H7 (cell line): ENCODE data around the gene PKP3. TPM values are rescaled to one million over a fixed set of nuclear protein-coding genes. Genes with fewer than 3 reads are reported as not detected.
"Not testable (repeated sequence)": the region's sequence is repeated elsewhere in the genome, so short reads cannot be mapped to it uniquely, and the experiment has no call there.

Source experiments
- DNase-seq: peaks from one replicate; pipeline ENCODE4 v3.0.0; 2012
- H3K27me3 ChIP-seq: 2 replicates; pipeline ENCODE4 v1.6.0; 2011; ENCODE audit warnings: mild to moderate bottlenecking, low read length; ENCODE audit not compliant: control insufficient read depth, insufficient read depth
- H3K36me3 ChIP-seq: replicated peaks from 2 replicates; pipeline ENCODE4 v1.5.1; 2011; ENCODE audit warnings: low read length; ENCODE audit not compliant: control insufficient read depth, insufficient read depth
- H3K4me3 ChIP-seq: 2 replicates; pipeline ENCODE4 v1.5.1; 2011; ENCODE audit warnings: low read depth, mild to moderate bottlenecking, control low read depth, low read length, moderate library complexity; ENCODE audit not compliant: insufficient read depth
- total RNA-seq: library from RNA; depleted of rRNA; stranded (reverse); fragments of >200 nt; shearing (Covaris generic); gene quantifications from 2 replicates; pipeline ENCODE4 v1.2.3, GENCODE V29; 2014; rRNA removed

Gene PKP3, protein sequence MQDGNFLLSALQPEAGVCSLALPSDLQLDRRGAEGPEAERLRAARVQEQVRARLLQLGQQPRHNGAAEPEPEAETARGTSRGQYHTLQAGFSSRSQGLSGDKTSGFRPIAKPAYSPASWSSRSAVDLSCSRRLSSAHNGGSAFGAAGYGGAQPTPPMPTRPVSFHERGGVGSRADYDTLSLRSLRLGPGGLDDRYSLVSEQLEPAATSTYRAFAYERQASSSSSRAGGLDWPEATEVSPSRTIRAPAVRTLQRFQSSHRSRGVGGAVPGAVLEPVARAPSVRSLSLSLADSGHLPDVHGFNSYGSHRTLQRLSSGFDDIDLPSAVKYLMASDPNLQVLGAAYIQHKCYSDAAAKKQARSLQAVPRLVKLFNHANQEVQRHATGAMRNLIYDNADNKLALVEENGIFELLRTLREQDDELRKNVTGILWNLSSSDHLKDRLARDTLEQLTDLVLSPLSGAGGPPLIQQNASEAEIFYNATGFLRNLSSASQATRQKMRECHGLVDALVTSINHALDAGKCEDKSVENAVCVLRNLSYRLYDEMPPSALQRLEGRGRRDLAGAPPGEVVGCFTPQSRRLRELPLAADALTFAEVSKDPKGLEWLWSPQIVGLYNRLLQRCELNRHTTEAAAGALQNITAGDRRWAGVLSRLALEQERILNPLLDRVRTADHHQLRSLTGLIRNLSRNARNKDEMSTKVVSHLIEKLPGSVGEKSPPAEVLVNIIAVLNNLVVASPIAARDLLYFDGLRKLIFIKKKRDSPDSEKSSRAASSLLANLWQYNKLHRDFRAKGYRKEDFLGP
- total RNA-seq: 2.1 and 3.6 TPM in 2 replicates

GRCh38 chr11:394034-394857, at the start of gene PKP3:
TSS of gene PKP3 (plus strand) at chr11:394209. CDS start at chr11:394293, 84 bp downstream.
- no peaks in the 10 kb centered on the region for H3K27me3 ChIP-seq
- DNase-seq: peak; percentile 93
- H3K36me3 ChIP-seq: no peaks in the 10 kb centered on the region; the same call in 1 of the 2 replicates
- peak within 1 kb of the TSS; percentile 35; the same call in 1 of the 2 replicates for H3K4me3 ChIP-seq

GRCh38 chr11:344836-345578, 49.0 kb upstream of the PKP3 start:
- no peaks in the 10 kb centered on the region for H3K27me3 ChIP-seq
- H3K36me3 ChIP-seq: no peaks in the 10 kb centered on the region
- H3K4me3 ChIP-seq: no peak overlapping the region
- no peak for DNase-seq

DNA sequence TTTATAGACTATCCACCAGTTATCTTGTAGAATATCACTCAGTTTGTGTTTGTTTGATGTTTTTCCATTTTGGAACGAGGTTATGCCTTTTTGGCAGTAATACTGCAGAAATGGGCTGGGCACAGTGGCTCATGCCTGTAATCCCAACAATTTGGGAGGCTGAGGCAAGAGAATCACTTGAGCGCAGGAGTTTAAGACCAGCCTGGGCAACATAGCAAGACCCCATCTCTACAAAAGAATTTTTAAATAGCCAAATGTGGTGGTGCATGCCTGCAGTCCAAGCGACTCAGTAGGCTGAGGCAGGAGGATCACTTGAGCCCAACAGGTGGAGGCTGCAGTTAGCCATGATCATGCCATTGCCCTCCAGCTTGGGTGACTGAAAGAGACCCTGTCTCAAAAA, 47.5 kb upstream of the PKP3 start:
- no peak for DNase-seq
- Histone ChIP-seq H3K36me3 (no peaks in the 10 kb centered on the region), H3K27me3 (no peaks in the 10 kb centered on the region), H3K4me3 (no peak overlapping the region)

DNA sequence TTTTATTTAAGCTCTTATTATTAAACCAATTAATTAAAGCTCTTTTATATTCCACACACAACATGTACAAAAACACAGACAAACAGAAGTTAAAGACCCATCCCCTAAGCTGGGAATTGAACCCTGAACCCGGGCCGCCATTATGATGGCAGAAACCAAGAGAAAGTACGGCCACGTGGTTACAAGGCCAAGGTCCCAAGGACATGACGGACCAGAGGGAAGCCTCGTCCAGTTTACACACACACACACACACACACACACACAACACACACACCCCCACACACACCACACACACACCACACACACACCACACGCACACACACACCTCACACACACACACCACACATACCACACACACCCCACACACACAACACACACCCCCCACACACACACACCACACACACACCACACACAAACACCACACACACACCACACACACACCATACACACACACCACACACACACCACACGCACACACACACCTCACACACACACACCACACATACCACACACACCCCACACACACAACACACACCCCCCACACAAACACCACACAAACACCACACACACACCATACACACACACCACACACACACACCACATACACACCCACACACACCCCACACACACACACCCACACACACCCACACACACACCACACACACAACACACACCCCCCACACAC, 44.6 kb upstream of the PKP3 start:
- H3K4me3 ChIP-seq, H3K36me3 ChIP-seq, DNase-seq, H3K27me3 ChIP-seq: not testable (repeated sequence)

GRCh38 chr11:350033-350722, 43.8 kb upstream of the PKP3 start:
- H3K27me3 ChIP-seq, H3K36me3 ChIP-seq, DNase-seq, H3K4me3 ChIP-seq: not testable (repeated sequence)

DNA sequence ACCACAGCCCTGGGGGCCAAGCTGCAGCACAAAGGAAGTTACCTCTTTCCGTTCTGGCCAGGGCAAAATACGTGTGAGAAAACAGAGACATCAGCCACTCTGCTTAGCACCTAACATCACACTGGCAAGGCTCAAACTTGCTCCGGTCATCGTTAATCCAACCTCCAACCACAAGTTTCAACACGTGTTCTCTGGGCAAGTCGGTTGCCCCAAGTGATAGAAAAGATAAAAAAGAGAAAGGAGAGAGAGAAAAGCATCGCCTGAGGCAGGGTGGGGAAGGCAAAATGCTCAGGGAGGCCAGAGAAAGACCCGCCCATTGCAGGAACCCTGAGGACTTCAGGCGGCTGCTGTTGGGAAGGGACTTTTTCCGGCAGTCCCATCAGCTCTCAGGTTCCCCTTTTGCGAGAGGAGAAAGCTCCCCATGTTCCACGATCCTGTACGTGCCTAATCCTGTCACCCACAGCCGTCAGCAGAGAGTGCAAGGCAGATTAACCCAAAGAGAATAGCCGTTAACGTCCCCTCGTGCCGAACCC, 43.2 kb upstream of the PKP3 start:
- H3K4me3 ChIP-seq: no peak overlapping the region
- no peaks in the 10 kb centered on the region for H3K27me3 ChIP-seq
- DNase-seq: peak; percentile 32
- no peaks in the 10 kb centered on the region for H3K36me3 ChIP-seq

- no peak overlapping the region for H3K4me3 ChIP-seq
- no peak for DNase-seq
- H3K27me3 ChIP-seq: no peaks in the 10 kb centered on the region
- no peaks in the 10 kb centered on the region for H3K36me3 ChIP-seq
These were observed 42.6 kb upstream of the PKP3 start for GRCh38 chr11:351411-351810.

DNA sequence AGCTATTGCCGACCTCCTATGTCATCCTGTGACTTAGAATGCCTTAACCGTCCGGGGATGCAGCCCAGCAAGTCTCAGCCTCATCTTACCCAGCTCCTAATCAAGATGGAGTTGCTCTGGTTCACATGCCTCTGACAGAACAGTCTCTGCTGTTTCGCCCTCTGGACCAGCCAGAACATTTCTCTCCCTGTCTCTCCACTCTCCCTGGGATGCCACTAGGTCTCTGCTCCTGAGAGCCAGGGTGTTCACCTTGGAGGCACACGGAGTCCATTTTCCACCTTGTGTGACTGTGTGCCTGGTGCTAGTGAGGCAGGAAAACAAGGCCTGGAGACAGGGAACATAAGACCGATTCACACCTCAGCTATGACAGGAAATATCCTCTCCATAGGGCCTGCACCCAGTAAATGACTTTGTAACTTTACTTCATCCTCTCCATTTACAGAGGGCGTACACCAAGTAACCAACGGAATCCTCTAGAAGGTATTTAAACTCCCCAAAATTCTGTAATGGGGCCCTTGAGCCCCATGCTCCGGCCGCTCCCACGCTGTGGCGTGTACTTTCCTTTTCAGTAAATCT, 41.5 kb upstream of the PKP3 start:
- H3K4me3 ChIP-seq: no peak overlapping the region
- no peaks in the 10 kb centered on the region for H3K27me3 ChIP-seq
- no peak for DNase-seq
- no peaks in the 10 kb centered on the region for H3K36me3 ChIP-seq

- no peaks in the 10 kb centered on the region for H3K27me3 ChIP-seq
- DNase-seq: peak; percentile 65
- no peaks in the 10 kb centered on the region for H3K36me3 ChIP-seq
- H3K4me3 ChIP-seq: no peak overlapping the region
These were observed 40.7 kb upstream of the PKP3 start for GRCh38 chr11:353179-353873.

GRCh38 chr11:355581-356458, 38.2 kb upstream of the PKP3 start:
- peak overlapping the region; percentile 32 for H3K4me3 ChIP-seq
- peak; percentile 97 for DNase-seq
- no peaks in the 10 kb centered on the region for H3K36me3 ChIP-seq
- H3K27me3 ChIP-seq: no peaks in the 10 kb centered on the region

DNA sequence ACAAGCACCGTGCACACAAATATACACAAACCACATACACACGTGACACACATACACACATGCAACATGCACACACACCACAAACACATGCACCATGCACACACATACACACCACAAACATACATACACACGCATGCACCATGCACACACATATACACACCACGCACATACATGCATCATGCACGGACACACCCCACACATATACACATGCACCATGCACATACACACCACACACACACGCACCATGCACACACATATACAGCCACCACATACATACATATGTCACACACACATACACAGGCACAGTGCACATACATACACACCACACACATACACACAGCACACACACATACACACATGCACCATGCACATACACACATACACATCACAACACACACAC, 37.4 kb upstream of the PKP3 start:
- DNase-seq: no peak

More for the DNA sequence above, 37.4 kb upstream of the PKP3 start:
- Histone ChIP-seq H3K4me3 (no peak overlapping the region), H3K36me3 (no peaks in the 10 kb centered on the region), H3K27me3 (no peaks in the 10 kb centered on the region)
